GM06990 (cell line): Measurements from ENCODE around the gene GREB1.

ENCODE experiments used
- DNase-seq: peaks from one replicate; pipeline ENCODE4 v3.0.0-alpha.2; 2011; ENCODE audit not compliant: insufficient read length; ENCODE audit errors: extremely low read depth
- H3K27me3 ChIP-seq: replicated peaks from 2 replicates; pipeline ENCODE4 v1.6.0; 2011; ENCODE audit warnings: low read length; ENCODE audit not compliant: control insufficient read depth, insufficient read depth
- H3K36me3 ChIP-seq: 2 replicates; pipeline ENCODE4 v1.5.1; 2011; ENCODE audit warnings: low read length; ENCODE audit not compliant: control insufficient read depth, insufficient read depth
- H3K4me3 ChIP-seq: replicated peaks from 2 replicates; pipeline ENCODE4 v1.5.1; 2011; ENCODE audit warnings: low read depth, mild to moderate bottlenecking, control low read depth, low read length
- TF ChIP-seq, protein P1 (sequence below): IDR thresholded peaks from 2 replicates; pipeline ENCODE4 v1.5.1; 2011; ENCODE audit warnings: low read length, control low read depth, mild to moderate bottlenecking, inconsistent platforms; ENCODE audit not compliant: insufficient read depth, poor library complexity, severe bottlenecking

The GREB1 gene

DNA sequence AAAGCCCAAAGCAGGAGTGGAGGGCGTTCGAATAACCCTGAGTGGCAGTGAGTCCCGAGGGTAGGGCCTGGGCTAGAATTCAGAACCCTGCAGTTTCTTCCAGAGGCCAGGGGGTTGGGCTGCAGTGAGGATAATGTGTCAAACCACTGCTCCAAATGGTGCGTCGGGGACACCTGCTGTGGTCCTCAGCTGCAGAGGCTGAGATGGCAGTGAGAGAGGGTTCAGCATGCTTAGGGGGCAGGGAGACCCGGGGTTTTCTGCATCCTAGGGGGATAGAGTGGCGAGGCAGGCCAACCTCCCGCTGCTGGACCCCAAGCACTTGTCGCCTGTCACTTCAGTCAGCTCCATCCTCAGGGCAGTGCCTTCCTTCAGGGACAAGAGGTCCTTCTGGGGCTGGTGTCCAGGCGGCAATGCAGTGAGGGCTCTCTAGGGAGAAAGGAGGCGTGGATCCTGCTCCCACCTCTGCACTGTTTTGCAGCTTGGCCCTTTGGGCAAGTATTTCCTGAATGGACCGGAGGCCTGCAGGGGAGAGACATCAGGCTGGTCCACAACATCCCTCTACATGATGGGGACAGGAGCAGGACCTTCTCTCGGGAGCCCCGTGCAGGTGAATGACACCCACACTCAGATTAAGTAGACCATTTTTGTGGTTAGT is 144.6 kb downstream of the GREB1 start:
- Histone ChIP-seq H3K36me3 (no peaks in the 10 kb centered on the region), H3K4me3 (no peak overlapping the region), H3K27me3 (peaks cover 3% of the 10 kb centered on the region)
- no peak for DNase-seq
- TF ChIP-seq, protein P1, sequence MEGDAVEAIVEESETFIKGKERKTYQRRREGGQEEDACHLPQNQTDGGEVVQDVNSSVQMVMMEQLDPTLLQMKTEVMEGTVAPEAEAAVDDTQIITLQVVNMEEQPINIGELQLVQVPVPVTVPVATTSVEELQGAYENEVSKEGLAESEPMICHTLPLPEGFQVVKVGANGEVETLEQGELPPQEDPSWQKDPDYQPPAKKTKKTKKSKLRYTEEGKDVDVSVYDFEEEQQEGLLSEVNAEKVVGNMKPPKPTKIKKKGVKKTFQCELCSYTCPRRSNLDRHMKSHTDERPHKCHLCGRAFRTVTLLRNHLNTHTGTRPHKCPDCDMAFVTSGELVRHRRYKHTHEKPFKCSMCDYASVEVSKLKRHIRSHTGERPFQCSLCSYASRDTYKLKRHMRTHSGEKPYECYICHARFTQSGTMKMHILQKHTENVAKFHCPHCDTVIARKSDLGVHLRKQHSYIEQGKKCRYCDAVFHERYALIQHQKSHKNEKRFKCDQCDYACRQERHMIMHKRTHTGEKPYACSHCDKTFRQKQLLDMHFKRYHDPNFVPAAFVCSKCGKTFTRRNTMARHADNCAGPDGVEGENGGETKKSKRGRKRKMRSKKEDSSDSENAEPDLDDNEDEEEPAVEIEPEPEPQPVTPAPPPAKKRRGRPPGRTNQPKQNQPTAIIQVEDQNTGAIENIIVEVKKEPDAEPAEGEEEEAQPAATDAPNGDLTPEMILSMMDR = no peak

DNA sequence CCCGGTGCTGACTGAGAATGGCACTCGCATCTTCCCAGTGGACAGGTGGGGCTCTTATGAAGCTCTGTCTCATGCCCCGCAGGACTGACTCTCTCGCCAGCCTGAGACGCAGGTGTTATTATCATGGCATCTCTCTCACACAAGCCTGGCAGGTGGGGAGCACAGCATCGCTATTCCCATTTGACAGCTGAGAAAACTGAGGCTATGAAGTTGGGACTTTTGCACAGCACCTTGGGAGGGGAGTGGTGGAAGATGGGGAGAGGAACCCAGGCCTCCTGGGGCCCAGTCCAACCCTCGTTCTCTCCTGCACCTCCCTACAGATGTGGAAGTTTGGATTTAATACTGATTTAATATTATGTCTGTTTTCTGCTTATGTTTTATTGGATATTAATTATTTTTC is 145.2 kb downstream of the GREB1 start:
- TF ChIP-seq, protein P1 = no peak

DNA sequence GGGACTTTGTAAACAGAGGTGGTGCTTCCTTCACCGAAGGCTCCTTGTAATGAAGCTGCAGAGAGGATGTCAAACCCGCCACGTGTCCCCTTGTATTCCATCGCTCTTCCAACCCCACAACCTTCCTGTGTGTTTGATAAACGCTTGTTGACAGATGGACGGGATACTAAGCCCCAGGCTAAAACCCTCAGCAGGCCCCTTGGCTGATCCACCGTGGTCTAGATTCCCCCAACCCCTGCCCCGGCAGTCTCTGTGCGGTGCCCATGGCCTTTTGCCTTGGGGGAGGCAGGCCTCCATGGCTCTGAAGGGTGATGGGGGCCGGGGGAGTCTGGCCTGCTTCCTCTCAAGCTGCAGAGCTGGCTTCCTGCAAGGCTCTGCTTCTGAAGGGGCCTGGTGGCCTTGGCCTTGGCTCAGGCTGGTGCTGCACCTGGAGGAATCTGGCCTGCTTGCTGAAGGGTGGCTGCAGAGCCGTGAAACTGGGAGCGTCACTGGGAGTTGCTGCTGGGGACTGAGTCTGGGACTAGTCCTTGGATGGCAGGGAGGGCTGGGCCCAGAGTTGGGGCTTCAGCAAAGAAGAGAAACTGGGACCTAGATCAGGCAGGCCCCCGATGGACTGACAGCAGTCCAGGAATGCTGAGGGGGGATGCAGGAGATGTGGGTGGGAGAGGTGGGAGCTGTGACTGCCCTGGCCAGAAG is 145.8 kb downstream of the GREB1 start:
- Histone ChIP-seq H3K36me3 (no peaks in the 10 kb centered on the region), H3K4me3 (no peak overlapping the region), H3K27me3 (peaks cover 3% of the 10 kb centered on the region; the same call in 1 of the 2 replicates)
- TF ChIP-seq, protein P1 = no peak
- DNase-seq = no peak

More for the DNA sequence above, 145.2 kb downstream of the GREB1 start:
- DNase-seq = no peak
- Histone ChIP-seq H3K4me3 (no peak overlapping the region), H3K36me3 (no peaks in the 10 kb centered on the region), H3K27me3 (peaks cover 5% of the 10 kb centered on the region)

DNA sequence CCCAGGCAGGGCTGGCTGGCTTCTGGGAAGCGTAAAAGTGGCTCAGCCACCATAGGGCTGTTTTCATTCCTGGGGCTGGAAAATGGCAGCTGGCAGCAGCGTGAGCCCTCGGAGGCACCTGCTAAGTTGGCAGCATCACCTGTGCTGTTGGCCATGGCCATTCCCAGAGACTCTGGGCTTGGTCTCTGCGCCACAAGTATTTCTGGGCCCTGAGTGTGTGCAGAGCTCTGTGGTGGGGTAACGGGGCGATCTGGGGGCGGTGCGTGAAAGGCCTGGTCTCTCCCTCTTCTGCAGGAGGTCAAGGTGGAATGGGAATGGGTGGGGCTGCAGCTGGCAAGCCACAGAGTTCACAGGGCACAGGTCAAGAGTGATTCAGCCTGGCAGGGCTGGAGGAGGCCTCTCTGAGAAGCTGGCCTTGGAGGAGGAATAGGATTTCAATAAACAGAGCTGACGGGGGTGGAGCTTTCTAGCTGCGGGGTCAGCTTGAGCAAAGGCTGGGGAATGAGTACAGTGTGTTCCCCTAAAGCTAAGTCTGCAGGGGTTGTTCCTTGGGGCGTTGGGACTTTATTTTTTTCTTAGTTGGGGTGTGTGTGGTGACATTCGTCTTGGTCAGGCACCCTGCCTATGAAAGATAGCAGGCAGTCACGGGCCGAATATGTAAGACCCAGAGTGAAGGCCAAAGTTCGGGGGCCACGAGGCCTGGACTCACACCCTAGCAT is 146.5 kb downstream of the GREB1 start:
- H3K36me3 ChIP-seq = no peaks in the 10 kb centered on the region
- no peak for DNase-seq
- no peak overlapping the region for H3K4me3 ChIP-seq
- peaks cover 3% of the 10 kb centered on the region; the same call in 1 of the 2 replicates for H3K27me3 ChIP-seq
- TF ChIP-seq, protein P1 = no peak

DNA sequence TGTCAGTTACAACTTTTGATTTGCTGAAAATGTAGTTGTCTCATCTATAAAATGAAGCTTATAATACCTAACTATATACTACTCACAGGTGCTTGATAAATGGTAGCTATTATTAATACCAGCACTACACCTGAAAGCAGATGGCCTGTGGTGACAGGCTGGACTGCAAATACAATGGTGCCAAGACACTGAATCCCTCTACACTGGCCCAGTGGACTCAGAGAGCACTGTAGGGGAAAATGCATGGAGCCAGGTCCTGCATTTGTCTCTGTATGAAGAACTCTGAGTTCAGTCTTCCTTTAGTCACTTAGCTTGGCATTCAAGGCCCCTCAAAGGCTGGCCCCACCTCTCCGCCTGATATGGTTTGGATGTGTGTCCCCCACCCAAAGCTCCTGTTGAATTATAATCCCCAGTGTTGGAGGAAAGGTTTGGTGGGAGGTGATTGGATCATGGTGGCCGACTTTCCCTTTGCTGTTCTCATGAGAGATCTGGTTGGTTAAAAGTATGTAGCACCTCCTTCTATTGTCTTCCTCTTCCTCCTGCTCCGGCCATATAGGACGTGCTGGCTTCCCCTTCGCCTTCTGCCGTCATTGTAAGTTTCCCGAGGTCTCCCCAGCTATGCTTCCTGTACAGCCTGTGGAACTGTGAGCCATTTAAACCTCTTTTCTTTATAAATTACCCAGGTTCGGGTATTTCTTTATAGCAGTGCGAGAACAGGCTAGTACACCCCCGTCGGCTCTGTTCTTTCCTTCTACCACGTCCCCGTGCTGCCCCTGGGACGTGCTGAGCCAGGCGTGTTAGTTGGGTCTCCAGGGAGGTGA is 147.3 kb downstream of the GREB1 start:
- DNase-seq = no peak
- Histone ChIP-seq H3K36me3 (no peaks in the 10 kb centered on the region), H3K27me3 (peaks cover 3% of the 10 kb centered on the region; the same call in 1 of the 2 replicates), H3K4me3 (no peak overlapping the region)
- TF ChIP-seq, protein P1 = no peak
